ENCODE results near the gene SLC9B2. TPM values are rescaled to one million over a fixed set of nuclear protein-coding genes. Genes with fewer than 3 reads are reported as not detected.

The SLC9B2 gene
- total RNA-seq, 2 donors from 2014 or later, result 1.3 to 2.9 TPM

- H3K27ac ChIP-seq, result peak overlapping the region; percentile 87
- H3K9ac ChIP-seq (ENCODE audit: low read depth in 2 of 2, low read length in 2 of 2), result peak overlapping the region; percentile 83 to 91
- H3K9me3 ChIP-seq, result no peaks in the 10 kb centered on the region
- H3K27me3 ChIP-seq, result no peaks in the 10 kb centered on the region
- DNase-seq, result peak; percentile 35
- H3K4me1 ChIP-seq, result no peaks in the 10 kb centered on the region
- intact Hi-C loops (cut with DNase I), result no loop called here
- peak overlapping the region; percentile 36 for H3K4me3 ChIP-seq
- TF ChIP-seq CTCF (IDR thresholded peaks at IDR 0.05), result no peak
- no peaks in the 10 kb centered on the region for H3K36me3 ChIP-seq
Observed at GRCh38 chr4:103018391-103019307, 57.9 kb downstream of the SLC9B2 start.

GRCh38 chr4:103012551-103012950 is 64.0 kb downstream of the SLC9B2 start:
- Histone ChIP-seq H3K4me3 (no peak overlapping the region), H3K9me3 (no peaks in the 10 kb centered on the region), H3K4me1 (peaks cover 4% of the 10 kb centered on the region), H3K27me3 (no peaks in the 10 kb centered on the region), H3K9ac (ENCODE audit: low read depth in 2 of 2, low read length in 2 of 2) (no peak overlapping the region), H3K36me3 (no peaks in the 10 kb centered on the region), H3K27ac (no peak overlapping the region)
- intact Hi-C loops (cut with DNase I), result loop anchor here (5.0 kb wide), 1 partner anchor 565 kb away; no protein-coding TSS in a partner anchor
- no peak for DNase-seq
- TF ChIP-seq CTCF (IDR thresholded peaks at IDR 0.05), result no peak

GRCh38 chr4:103012060-103012459 is 64.5 kb downstream of the SLC9B2 start:
- H3K9ac ChIP-seq (ENCODE audit: low read depth in 2 of 2, low read length in 2 of 2), result no peak overlapping the region
- no peak for TF ChIP-seq CTCF (IDR thresholded peaks at IDR 0.05)
- H3K27me3 ChIP-seq, result no peaks in the 10 kb centered on the region
- no peaks in the 10 kb centered on the region for H3K9me3 ChIP-seq
- H3K36me3 ChIP-seq, result no peaks in the 10 kb centered on the region
- H3K4me3 ChIP-seq, result no peak overlapping the region
- no peak overlapping the region for H3K27ac ChIP-seq
- no peak for DNase-seq
- intact Hi-C loops (cut with DNase I), result loop anchor here (5.0 kb wide), 1 partner anchor 565 kb away; no protein-coding TSS in a partner anchor
- peaks cover 4% of the 10 kb centered on the region for H3K4me1 ChIP-seq

GRCh38 chr4:103011378-103012025 is 65.1 kb downstream of the SLC9B2 start:
- TF ChIP-seq CTCF (IDR thresholded peaks at IDR 0.05), result no peak

GRCh38 chr4:103010804-103011203 is 65.8 kb downstream of the SLC9B2 start:
- Histone ChIP-seq H3K27me3 (no peaks in the 10 kb centered on the region), H3K4me1 (peaks cover 4% of the 10 kb centered on the region), H3K9me3 (no peaks in the 10 kb centered on the region), H3K9ac (ENCODE audit: low read depth in 2 of 2, low read length in 2 of 2) (no peak overlapping the region), H3K36me3 (no peaks in the 10 kb centered on the region), H3K4me3 (no peak overlapping the region), H3K27ac (no peak overlapping the region)
- DNase-seq, result no peak
- TF ChIP-seq CTCF (IDR thresholded peaks at IDR 0.05), result no peak
- intact Hi-C loops (cut with DNase I), result loop anchor here (2.0 to 5.0 kb wide), 2 partner anchors 388 to 564 kb away; no protein-coding TSS in a partner anchor

More at GRCh38 chr4:103011378-103012025, 65.1 kb downstream of the SLC9B2 start:
- H3K4me1 ChIP-seq, result peaks cover 4% of the 10 kb centered on the region
- no peaks in the 10 kb centered on the region for H3K9me3 ChIP-seq
- peak; percentile 53 for DNase-seq
- no peaks in the 10 kb centered on the region for H3K27me3 ChIP-seq
- intact Hi-C loops (cut with DNase I), result loop anchor here (2.0 to 5.0 kb wide), 2 partner anchors 389 to 564 kb away; no protein-coding TSS in a partner anchor
- H3K4me3 ChIP-seq, result no peak overlapping the region
- no peak overlapping the region for H3K9ac ChIP-seq (ENCODE audit: low read depth in 2 of 2, low read length in 2 of 2)
- H3K27ac ChIP-seq, result no peak overlapping the region
- H3K36me3 ChIP-seq, result no peaks in the 10 kb centered on the region
